HepG2 (cell line): ENCODE measurements around the gene C20orf204. TPM values are rescaled to one million over a fixed set of nuclear protein-coding genes. Genes with fewer than 3 reads are reported as not detected.

ENCODE experiments used
- ARHGAP35 ChIP-seq: sonication (generic); formaldehyde crosslinking; IDR thresholded peaks from 2 replicates; pipeline ENCODE4 v1.9.0; 2022; ENCODE audit warnings: mild to moderate bottlenecking, inconsistent platforms, moderate library complexity, missing genetic modification reagents, borderline replicate concordance
- GATAD1 ChIP-seq: IDR thresholded peaks from 2 replicates; pipeline ENCODE4 v1.6.1; 2016; ENCODE audit warnings: missing genetic modification reagents, missing compliant biosample characterization
- GATAD2A ChIP-seq: IDR thresholded peaks from 2 replicates; pipeline ENCODE4 v1.6.1; 2016
- HNRNPH1 ChIP-seq: fragments of 200-400 bp; formaldehyde crosslinking; optimal IDR thresholded peaks from 2 replicates; pipeline ENCODE3; 2017; ENCODE audit warnings: mild to moderate bottlenecking, low read depth, low read length
- KAT8 ChIP-seq: IDR thresholded peaks from 2 replicates; pipeline ENCODE4 v1.6.1; 2016; ENCODE audit warnings: missing genetic modification reagents, missing compliant biosample characterization
- MTA1 ChIP-seq: sonication (generic); formaldehyde crosslinking; IDR thresholded peaks from 2 replicates; pipeline ENCODE4 v1.4.0; 2020; ENCODE audit warnings: missing genetic modification reagents, mild to moderate bottlenecking, borderline replicate concordance
- NFE2 ChIP-seq: sonication (generic); formaldehyde crosslinking; IDR thresholded peaks from 2 replicates; pipeline ENCODE4 v1.4.0; 2020; ENCODE audit warnings: missing genetic modification reagents
- TAF1 ChIP-seq: sonication (generic); formaldehyde crosslinking; IDR thresholded peaks from 2 replicates; pipeline ENCODE4 v1.4.0; 2020; ENCODE audit warnings: missing genetic modification reagents
- TCF7 ChIP-seq: sonication (generic); IDR thresholded peaks from 2 replicates; pipeline ENCODE4 v1.6.1; 2016; ENCODE audit warnings: antibody characterized with exemption, low read depth
- THYN1 ChIP-seq: sonication (generic); formaldehyde crosslinking; IDR thresholded peaks from 2 replicates; pipeline ENCODE4 v1.8.1; 2023; ENCODE audit warnings: low read depth, mild to moderate bottlenecking, moderate library complexity, missing genetic modification reagents, borderline replicate concordance
- ZKSCAN8 ChIP-seq: IDR thresholded peaks from 2 replicates; pipeline ENCODE4 v1.6.1; 2016; ENCODE audit warnings: borderline replicate concordance, missing genetic modification reagents, missing compliant biosample characterization
- ZNF180 ChIP-seq: sonication (generic); formaldehyde crosslinking; IDR thresholded peaks from 2 replicates; pipeline ENCODE4 v1.4.0; 2020; ENCODE audit warnings: low read depth, missing genetic modification reagents, borderline replicate concordance
- ZNF235 ChIP-seq: sonication (generic); formaldehyde crosslinking; IDR thresholded peaks from 2 replicates; pipeline ENCODE4 v1.8.1; 2023; ENCODE audit warnings: mild to moderate bottlenecking, missing genetic modification reagents, borderline replicate concordance
- ZNF598 ChIP-seq: sonication (generic); formaldehyde crosslinking; IDR thresholded peaks from 2 replicates; pipeline ENCODE4 v1.5.1; 2020; ENCODE audit warnings: mild to moderate bottlenecking, missing genetic modification reagents, borderline replicate concordance
- ZNF841 ChIP-seq: sonication (generic); formaldehyde crosslinking; IDR thresholded peaks from 2 replicates; pipeline ENCODE4 v1.8.1; 2023; ENCODE audit warnings: missing genetic modification reagents, borderline replicate concordance
- ZSCAN12 ChIP-seq: sonication (generic); formaldehyde crosslinking; IDR thresholded peaks from 2 replicates; pipeline ENCODE4 v1.9.0; 2021; ENCODE audit warnings: mild to moderate bottlenecking, missing genetic modification reagents
- ZXDC ChIP-seq: sonication (generic); formaldehyde crosslinking; IDR thresholded peaks from 2 replicates; pipeline ENCODE4 v1.5.0; 2020; ENCODE audit warnings: mild to moderate bottlenecking, missing genetic modification reagents
- polyA plus RNA-seq, 8 experiments: library from polyadenylated mRNA; depleted of rRNA in 3 of 8; stranded (reverse) in 7 of 8; unstranded in 1 of 8; fragments of >200 nt; fragmentation: Illumina TruSeq in 4 of 8; extraction: Trizol in 4 of 8; gene quantifications; 2 replicates each; pipeline versions ENCODE4 v1.2.1 to v1.2.3, GENCODE V29; 2011 to 2016; ENCODE audit warnings: low read depth in 4 of 8, missing spikeins in 1 of 8, mixed read lengths in 1 of 8; ENCODE audit not compliant: insufficient read depth in 1 of 8
- total RNA-seq, 5 experiments: library from RNA; depleted of rRNA; stranded (reverse); fragments of >200 nt; fragmentation: Illumina TruSeq; extraction: Trizol; gene quantifications; 2 replicates each; pipeline ENCODE4 v1.2.3, GENCODE V29; 2016; ENCODE audit warnings: low read depth in 1 of 5
- TF ChIP-seq, protein P1 (sequence below), 2 experiments: sonication (generic) in 1 of 2; formaldehyde crosslinking in 1 of 2; IDR thresholded peaks; 2 replicates each; pipeline versions ENCODE4 v1.6.1 to v1.9.0; 2014 to 2022; ENCODE audit warnings: antibody characterized with exemption in 1 of 2, borderline replicate concordance in 1 of 2, inconsistent platforms in 1 of 2, low read depth in 1 of 2, missing genetic modification reagents in 1 of 2
- TF ChIP-seq, protein P2 (sequence below): sonication (generic); formaldehyde crosslinking; IDR thresholded peaks from 2 replicates; pipeline ENCODE4 v1.9.0; 2022; ENCODE audit warnings: low read depth, missing genetic modification reagents

C20orf204 gene
- total and polyA plus RNA-seq, 2 of the 13 experiments (the other 11 are each of a cell fraction or from before 2014, with no cell fraction given) = 22.1 to 80.0 TPM

DNA sequence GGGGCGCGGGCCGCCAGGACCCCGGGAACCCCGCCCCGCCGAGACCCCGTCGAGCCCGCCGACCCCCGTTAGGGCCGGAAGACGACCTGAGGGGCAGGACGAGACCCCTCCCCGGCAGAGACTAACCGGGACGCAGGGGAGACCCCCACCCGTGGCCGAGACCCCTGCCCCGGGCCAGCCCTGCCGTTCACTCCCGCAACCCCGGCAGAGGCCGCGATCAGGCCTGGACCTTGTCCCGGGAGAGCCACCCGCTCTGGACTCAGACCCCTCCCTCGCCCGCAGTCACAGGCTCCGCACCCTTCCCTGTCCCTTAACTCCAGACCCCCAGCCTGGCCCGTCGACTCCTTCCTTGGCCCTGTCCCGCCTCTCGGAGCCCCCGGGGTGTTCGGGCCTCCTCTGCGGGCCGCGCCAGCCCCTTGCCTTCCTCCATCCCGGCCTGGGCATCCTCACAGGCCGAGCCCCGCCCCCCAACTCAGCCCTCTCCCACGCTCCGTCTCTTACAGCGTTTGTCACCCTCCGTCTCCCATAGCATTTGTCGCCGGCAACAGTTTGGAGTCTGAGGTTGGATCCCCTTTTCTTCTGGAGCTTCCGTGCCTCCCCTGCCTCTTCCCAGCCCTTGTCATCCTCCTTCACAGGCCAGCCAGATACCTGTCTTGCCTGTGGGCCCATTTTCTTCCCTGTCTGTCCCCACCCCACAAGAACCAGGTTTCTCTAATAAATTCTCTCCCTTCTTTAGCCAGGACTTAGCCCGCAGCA, 27.6 kb downstream of the C20orf204 start (continued):
- TF ChIP-seq ARHGAP35 (0 out of 2 replicates have a peak, but pooled peaks have one; percentile 72), KAT8 (no peak), GATAD1 (CRISPR knock-in tag) (0 out of 2 replicates have a peak, but pooled peaks have one; percentile 31), HNRNPH1 (no peak), ZNF598 (CRISPR knock-in tag) (no peak), ZNF235 (CRISPR knock-in tag) (peak; percentile 91), TCF7 (no peak), ZSCAN12 (CRISPR knock-in tag) (peak; percentile 15; the same call in 1 of the 2 replicates), ZKSCAN8 (CRISPR knock-in tag) (no peak), TAF1 (no peak), ZNF841 (CRISPR knock-in tag) (no peak), THYN1 (CRISPR knock-in tag) (no peak), ZXDC (CRISPR knock-in tag) (no peak), MTA1 (CRISPR knock-in tag) (no peak), GATAD2A (CRISPR knock-in tag) (no peak; the same call in 1 of the 2 replicates), NFE2 (CRISPR knock-in tag) (no peak), ZNF180 (no peak)
- TF ChIP-seq, protein P1, sequence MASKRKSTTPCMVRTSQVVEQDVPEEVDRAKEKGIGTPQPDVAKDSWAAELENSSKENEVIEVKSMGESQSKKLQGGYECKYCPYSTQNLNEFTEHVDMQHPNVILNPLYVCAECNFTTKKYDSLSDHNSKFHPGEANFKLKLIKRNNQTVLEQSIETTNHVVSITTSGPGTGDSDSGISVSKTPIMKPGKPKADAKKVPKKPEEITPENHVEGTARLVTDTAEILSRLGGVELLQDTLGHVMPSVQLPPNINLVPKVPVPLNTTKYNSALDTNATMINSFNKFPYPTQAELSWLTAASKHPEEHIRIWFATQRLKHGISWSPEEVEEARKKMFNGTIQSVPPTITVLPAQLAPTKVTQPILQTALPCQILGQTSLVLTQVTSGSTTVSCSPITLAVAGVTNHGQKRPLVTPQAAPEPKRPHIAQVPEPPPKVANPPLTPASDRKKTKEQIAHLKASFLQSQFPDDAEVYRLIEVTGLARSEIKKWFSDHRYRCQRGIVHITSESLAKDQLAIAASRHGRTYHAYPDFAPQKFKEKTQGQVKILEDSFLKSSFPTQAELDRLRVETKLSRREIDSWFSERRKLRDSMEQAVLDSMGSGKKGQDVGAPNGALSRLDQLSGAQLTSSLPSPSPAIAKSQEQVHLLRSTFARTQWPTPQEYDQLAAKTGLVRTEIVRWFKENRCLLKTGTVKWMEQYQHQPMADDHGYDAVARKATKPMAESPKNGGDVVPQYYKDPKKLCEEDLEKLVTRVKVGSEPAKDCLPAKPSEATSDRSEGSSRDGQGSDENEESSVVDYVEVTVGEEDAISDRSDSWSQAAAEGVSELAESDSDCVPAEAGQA (IDR thresholded peaks at IDR 0.05; ENCODE audit: low read depth) = no peak
- TF ChIP-seq, protein P1 (CRISPR knock-in tag; IDR thresholded peaks at IDR 0.05; ENCODE audit: borderline replicate concordance) = no peak
- TF ChIP-seq, protein P2, sequence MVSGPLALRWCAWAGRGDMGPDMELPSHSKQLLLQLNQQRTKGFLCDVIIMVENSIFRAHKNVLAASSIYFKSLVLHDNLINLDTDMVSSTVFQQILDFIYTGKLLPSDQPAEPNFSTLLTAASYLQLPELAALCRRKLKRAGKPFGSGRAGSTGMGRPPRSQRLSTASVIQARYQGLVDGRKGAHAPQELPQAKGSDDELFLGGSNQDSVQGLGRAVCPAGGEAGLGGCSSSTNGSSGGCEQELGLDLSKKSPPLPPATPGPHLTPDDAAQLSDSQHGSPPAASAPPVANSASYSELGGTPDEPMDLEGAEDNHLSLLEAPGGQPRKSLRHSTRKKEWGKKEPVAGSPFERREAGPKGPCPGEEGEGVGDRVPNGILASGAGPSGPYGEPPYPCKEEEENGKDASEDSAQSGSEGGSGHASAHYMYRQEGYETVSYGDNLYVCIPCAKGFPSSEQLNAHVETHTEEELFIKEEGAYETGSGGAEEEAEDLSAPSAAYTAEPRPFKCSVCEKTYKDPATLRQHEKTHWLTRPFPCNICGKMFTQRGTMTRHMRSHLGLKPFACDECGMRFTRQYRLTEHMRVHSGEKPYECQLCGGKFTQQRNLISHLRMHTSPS (CRISPR knock-in tag) = peak; percentile 49; the same call in 1 of the 2 replicates
